IgD-negative memory B cell (primary cell): ENCODE results near the gene COL4A4. TPM values are rescaled to one million over a fixed set of nuclear protein-coding genes. Genes with fewer than 3 reads are reported as not detected.
"Not testable (repeated sequence)": the region's sequence is repeated elsewhere in the genome, so short reads cannot be mapped to it uniquely, and the experiment has no call there.

ENCODE experiments used
- H3K27ac Mint-ChIP-seq, 3 donors: one replicate each; pipeline ENCODE4 v1.8.0; 2020 to 2022; ENCODE audit warnings: mild to moderate bottlenecking in 3 of 3, mixed read lengths in 3 of 3, moderate library complexity in 1 of 3
- H3K27me3 Mint-ChIP-seq: one replicate; pipeline ENCODE4 v1.8.0; 2021; ENCODE audit warnings: mixed read lengths
- H3K36me3 Mint-ChIP-seq: one replicate; pipeline ENCODE4 v1.8.0; 2020; ENCODE audit warnings: mild to moderate bottlenecking, mixed read lengths
- H3K4me1 Mint-ChIP-seq, 3 donors: one replicate each; pipeline ENCODE4 v1.8.0; 2020 to 2022; ENCODE audit warnings: mixed read lengths in 3 of 3, mild to moderate bottlenecking in 1 of 3
- H3K4me3 Mint-ChIP-seq, 4 donors: one replicate each; pipeline ENCODE4 v1.8.0; 2020 to 2022; ENCODE audit warnings: mild to moderate bottlenecking in 4 of 4, mixed read lengths in 4 of 4, moderate library complexity in 3 of 4
- H3K9me3 Mint-ChIP-seq, 3 donors: one replicate each; pipeline ENCODE4 v1.8.0; 2020 to 2021; ENCODE audit warnings: mixed read lengths in 3 of 3, mild to moderate bottlenecking in 1 of 3
- polyA plus RNA-seq: library from polyadenylated mRNA; unstranded; fragments of 300-500 nt; fragmentation: Illumina TruSeq; gene quantifications from one replicate; pipeline ENCODE4 v1.2.3, GENCODE V29; 2021

Gene COL4A4
- polyA plus RNA-seq, 1 donor from 2014 or later, result 20.8 TPM

- H3K27me3 Mint-ChIP-seq, result no peaks in the 10 kb centered on the region
- no peaks in the 10 kb centered on the region for H3K4me1 Mint-ChIP-seq
- no peak overlapping the region for H3K4me3 Mint-ChIP-seq
These were observed 56.9 kb downstream of the COL4A4 start for GRCh38 chr2:227106845-227107759.

GRCh38 chr2:227103583-227103982 lies 60.4 kb downstream of the COL4A4 start:
- Mint-ChIP-seq H3K4me3 (no peak overlapping the region), H3K27ac (no peak overlapping the region), H3K36me3 (peaks cover 4% of the 10 kb centered on the region), H3K27me3 (no peaks in the 10 kb centered on the region), H3K4me1 (no peaks in the 10 kb centered on the region), H3K9me3 (peaks cover 0 to 1% (median 0%) of the 10 kb centered on the region in 3 donors)

More at GRCh38 chr2:227106845-227107759, 56.9 kb downstream of the COL4A4 start:
- Mint-ChIP-seq H3K9me3 (no peaks in the 10 kb centered on the region), H3K27ac (no peak overlapping the region), H3K36me3 (peaks cover 10% of the 10 kb centered on the region)

DNA sequence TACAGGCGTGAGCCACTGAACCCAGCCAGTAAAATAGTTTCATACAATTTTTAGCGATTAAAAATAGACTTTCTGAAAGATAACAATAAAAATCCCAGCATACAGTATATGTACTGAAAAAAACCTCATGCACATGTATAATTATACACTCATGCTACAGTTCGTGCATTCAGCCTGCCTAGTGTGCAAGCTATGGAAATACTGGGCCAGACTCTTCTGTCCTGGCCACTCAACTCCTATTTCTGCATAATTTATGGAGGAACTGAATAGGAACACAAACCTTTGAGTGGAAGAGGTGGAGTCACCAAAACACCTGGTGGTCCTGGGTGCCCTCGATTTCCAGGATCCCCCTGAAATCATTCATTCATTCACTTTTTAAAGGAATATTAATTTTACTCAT lies 64.7 kb downstream of the COL4A4 start:
- Mint-ChIP-seq H3K9me3 (peaks cover 0 to 1% (median 0%) of the 10 kb centered on the region in 3 donors), H3K36me3 (peaks cover 4% of the 10 kb centered on the region), H3K4me1 (no peaks in the 10 kb centered on the region), H3K4me3 (no peak overlapping the region), H3K27ac (no peak overlapping the region), H3K27me3 (no peaks in the 10 kb centered on the region)

DNA sequence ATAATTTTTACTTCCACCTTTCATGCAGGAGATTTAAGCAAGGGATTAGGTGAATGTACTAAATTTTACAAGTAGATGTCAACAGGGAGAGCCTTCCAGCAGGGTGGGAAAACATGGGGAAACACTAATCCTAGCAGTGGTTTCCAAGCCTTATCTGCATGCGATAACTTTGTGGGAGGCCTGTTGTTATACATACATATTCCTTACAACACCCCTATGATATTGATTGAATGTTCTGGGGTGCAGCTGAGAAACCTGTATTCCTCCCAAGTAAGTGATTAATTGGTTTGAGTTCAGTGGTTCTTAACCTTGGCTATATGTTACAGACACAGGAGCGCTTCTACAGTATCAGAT lies 65.9 kb downstream of the COL4A4 start:
- Mint-ChIP-seq H3K27ac (no peak overlapping the region), H3K4me3 (no peak overlapping the region), H3K27me3 (no peaks in the 10 kb centered on the region), H3K9me3 (peaks cover 0 to 3% (median 0%) of the 10 kb centered on the region in 3 donors), H3K36me3 (peaks cover 10% of the 10 kb centered on the region), H3K4me1 (no peaks in the 10 kb centered on the region)

DNA sequence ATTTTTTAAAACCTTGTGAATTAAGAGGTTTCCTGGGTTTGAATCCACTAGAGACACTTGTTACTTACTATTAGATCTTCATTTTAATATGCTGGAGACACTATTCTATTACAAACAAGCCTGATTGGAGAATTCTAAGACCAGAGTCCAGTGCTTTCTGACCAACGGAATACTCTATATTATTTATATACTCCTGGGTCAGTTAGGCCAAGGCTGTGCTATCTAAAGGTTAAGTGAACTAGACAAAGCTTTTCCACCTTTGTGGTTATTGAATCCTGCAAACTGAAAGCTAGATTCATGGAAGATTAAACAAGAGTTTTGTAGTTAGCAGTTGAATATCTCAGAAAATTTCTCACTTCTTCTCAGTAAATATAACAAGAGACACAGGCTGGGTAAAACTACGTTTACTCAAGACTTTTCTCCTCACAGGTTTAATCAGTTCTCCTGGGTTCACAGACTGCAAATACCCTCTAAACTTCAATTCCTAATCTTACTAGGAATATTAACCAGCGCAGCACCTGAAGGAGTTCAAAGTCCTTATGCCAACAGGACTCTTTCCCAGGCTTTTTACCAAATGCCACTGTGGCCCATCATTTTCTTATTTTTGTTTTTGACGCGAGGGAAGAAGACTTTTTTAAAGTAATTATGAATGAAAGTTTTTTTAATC lies 66.4 kb downstream of the COL4A4 start:
- Mint-ChIP-seq H3K27ac (no peak overlapping the region), H3K27me3 (no peaks in the 10 kb centered on the region), H3K4me3 (no peak overlapping the region), H3K4me1 (no peaks in the 10 kb centered on the region), H3K9me3 (peaks cover 0 to 3% (median 0%) of the 10 kb centered on the region in 3 donors), H3K36me3 (peaks cover 10% of the 10 kb centered on the region)

DNA sequence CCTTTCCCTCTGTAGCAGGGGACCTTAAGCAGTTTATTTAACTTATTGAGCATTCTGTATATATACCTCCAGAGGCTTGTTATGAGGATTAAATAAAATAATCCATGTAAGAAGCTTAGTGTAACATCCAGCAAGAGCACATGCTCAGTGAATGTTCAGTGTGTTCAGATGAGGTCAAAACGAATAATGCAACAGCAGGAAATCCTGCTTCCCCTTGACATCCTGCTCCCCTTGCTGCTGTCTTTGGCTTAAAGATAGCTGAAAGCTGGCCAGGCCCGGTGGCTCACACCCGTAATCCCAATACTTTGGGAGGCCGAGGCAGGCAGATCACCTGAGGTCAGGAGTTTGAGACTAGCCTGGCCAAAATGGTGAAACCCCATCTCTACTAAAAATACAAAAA lies 68.7 kb downstream of the COL4A4 start:
- Mint-ChIP-seq H3K9me3 (peaks cover 0 to 1% (median 0%) of the 10 kb centered on the region in 3 donors), H3K4me3 (no peak overlapping the region), H3K27ac (no peak overlapping the region), H3K4me1 (no peaks in the 10 kb centered on the region), H3K36me3 (peaks cover 16% of the 10 kb centered on the region), H3K27me3 (no peaks in the 10 kb centered on the region)

GRCh38 chr2:227082286-227082685 lies 81.7 kb downstream of the COL4A4 start:
- no peaks in the 10 kb centered on the region for H3K27me3 Mint-ChIP-seq
- H3K9me3 Mint-ChIP-seq, result peaks cover 0 to 2% (median 0%) of the 10 kb centered on the region in 3 donors
- H3K36me3 Mint-ChIP-seq, result peaks cover 33% of the 10 kb centered on the region
- no peak overlapping the region for H3K27ac Mint-ChIP-seq
- H3K4me1 Mint-ChIP-seq, result peaks cover 0 to 3% (median 0%) of the 10 kb centered on the region in 3 donors
- H3K4me3 Mint-ChIP-seq, result no peak overlapping the region

DNA sequence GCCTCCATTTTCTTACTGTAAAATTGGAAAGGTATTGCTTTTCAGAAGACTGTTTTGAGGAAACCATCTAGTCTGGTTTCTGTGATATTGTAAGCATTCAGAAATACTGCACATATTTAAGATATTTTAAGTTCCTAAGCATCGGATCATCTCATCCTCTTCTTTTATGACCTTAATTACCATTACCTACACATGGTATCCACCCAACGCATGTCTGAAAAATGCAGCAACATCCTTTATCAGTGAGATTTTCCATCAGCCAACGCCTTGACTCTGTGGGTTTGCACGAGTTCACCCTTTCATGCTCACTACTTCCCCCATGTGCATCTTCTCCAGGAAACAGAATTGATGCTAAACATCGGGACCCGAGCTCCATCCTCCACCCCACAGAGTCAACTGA lies 84.3 kb downstream of the COL4A4 start:
- Mint-ChIP-seq H3K9me3 (peaks cover 0 to 2% (median 1%) of the 10 kb centered on the region in 3 donors), H3K4me3 (no peak overlapping the region), H3K36me3 (peaks cover 35% of the 10 kb centered on the region), H3K27ac (peak overlapping the region in 1 of 3 donors; percentile 35), H3K27me3 (no peaks in the 10 kb centered on the region), H3K4me1 (peaks cover 0 to 3% (median 2%) of the 10 kb centered on the region in 3 donors)

DNA sequence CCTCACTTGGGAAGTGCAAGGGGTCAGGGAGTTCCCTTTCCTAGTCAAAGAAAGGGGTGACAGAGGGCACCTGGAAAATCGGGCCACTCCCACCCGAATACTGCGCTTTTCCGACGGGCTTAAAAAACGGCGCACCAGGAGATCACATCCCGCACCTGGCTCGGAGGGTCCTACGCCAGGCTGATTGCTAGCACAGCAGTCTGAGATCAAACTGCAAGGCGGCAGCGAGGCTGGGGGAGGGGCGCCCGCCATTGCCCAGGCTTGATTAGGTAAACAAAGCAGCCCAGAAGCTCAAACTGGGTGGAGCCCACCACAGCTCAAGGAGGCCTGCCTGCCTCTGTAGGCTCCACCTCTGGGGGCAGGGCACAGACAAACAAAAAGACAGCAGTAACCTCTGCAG lies 98.9 kb downstream of the COL4A4 start:
- H3K27me3 Mint-ChIP-seq, H3K4me1 Mint-ChIP-seq, H3K9me3 Mint-ChIP-seq: not testable (repeated sequence)

GRCh38 chr2:227058888-227059399 lies 105.1 kb downstream of the COL4A4 start:
- peaks cover 0 to 10% (median 6%) of the 10 kb centered on the region in 3 donors for H3K4me1 Mint-ChIP-seq

More for the DNA sequence above, 98.9 kb downstream of the COL4A4 start:
- not testable (repeated sequence) for H3K4me3 Mint-ChIP-seq, H3K36me3 Mint-ChIP-seq, H3K27ac Mint-ChIP-seq

DNA sequence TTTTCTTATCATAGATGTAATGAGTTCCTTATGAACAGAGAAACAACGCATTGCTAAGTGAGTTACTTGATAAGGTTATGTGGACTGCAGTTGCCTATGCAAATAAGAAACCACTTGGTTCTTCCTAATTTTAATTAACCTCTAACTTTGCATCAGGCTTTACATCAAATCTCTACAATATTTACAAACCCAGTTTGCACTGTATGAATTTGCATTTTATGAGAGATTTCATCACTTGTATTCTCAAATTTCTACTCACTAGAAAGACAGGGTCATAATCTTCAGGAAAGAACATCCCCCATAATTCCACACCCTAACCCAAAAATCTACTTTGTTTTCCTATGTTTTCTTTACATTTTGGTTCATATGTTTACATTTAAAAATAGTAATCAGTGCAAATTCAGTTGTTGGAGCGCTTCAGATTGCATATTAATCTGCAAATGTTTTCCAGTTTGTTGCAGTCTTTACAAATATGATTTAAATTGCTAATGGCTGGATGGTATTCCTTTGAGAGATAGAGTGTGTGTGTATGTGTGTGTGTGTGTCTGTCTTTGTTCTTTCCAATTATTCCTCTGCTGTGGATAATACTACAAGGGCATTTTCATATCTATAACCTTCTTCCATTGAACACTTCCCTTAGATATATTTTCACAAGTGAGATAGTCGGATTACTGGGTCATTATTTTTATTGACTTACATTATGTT lies 106.1 kb downstream of the COL4A4 start:
- Mint-ChIP-seq H3K27me3 (no peaks in the 10 kb centered on the region), H3K4me1 (peaks cover 0 to 10% (median 6%) of the 10 kb centered on the region in 3 donors), H3K4me3 (no peak overlapping the region), H3K27ac (no peak overlapping the region), H3K9me3 (no peaks in the 10 kb centered on the region), H3K36me3 (peaks cover 11% of the 10 kb centered on the region)

More at GRCh38 chr2:227058888-227059399, 105.1 kb downstream of the COL4A4 start:
- Mint-ChIP-seq H3K27me3 (no peaks in the 10 kb centered on the region), H3K4me3 (no peak overlapping the region), H3K9me3 (no peaks in the 10 kb centered on the region), H3K36me3 (peaks cover 9% of the 10 kb centered on the region), H3K27ac (peak overlapping the region in 2 of 3 donors; percentile 46 to 82)

DNA sequence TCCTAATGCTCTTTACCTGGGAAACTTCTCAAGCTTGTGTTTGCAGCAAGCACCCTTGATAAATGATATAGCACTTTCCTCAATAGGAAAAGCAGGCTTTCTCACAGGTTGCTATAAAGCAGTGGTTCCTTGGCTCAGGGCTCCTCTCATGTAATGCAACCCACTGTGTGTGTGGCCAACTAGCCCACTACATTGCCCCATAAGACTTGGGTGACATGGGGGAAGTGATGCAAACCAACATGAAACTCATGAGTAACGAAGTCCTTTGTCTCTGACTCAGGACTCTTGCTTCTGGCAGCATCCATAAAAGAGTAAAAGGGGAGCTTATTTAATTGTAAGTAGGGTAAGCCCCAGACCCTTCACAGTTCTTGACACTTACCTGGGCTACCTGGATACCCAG lies 106.9 kb downstream of the COL4A4 start:
- no peak overlapping the region for H3K4me3 Mint-ChIP-seq
- no peaks in the 10 kb centered on the region for H3K27me3 Mint-ChIP-seq
- no peak overlapping the region for H3K27ac Mint-ChIP-seq
- H3K9me3 Mint-ChIP-seq, result no peaks in the 10 kb centered on the region
- peaks cover 16% of the 10 kb centered on the region for H3K36me3 Mint-ChIP-seq
- H3K4me1 Mint-ChIP-seq, result peaks cover 0 to 8% (median 6%) of the 10 kb centered on the region in 3 donors

DNA sequence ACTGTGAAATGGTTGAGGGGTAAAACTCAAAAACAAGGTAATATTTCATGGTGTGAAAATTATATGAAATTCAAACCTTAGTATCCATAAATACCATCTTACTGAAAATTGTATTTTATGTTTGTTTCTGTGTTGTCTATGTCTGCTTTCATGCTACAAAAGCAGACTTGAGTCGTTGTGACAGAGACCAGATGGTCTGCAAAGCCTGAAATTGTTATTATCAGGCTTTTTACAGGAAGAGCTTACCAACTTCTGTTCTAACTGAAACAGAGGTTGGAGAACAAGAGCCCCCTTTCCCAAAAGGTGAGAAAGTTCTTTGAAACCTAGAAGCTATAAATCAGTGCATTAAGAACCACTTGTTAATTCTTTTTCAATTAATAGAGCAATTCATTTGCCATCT lies 110.0 kb downstream of the COL4A4 start:
- H3K4me3 Mint-ChIP-seq, result no peak overlapping the region
- no peak overlapping the region for H3K27ac Mint-ChIP-seq
- peaks cover 0 to 8% (median 6%) of the 10 kb centered on the region in 3 donors for H3K4me1 Mint-ChIP-seq
- H3K9me3 Mint-ChIP-seq, result peaks cover 0 to 3% (median 0%) of the 10 kb centered on the region in 3 donors
- H3K27me3 Mint-ChIP-seq, result no peaks in the 10 kb centered on the region
- peaks cover 24% of the 10 kb centered on the region for H3K36me3 Mint-ChIP-seq

DNA sequence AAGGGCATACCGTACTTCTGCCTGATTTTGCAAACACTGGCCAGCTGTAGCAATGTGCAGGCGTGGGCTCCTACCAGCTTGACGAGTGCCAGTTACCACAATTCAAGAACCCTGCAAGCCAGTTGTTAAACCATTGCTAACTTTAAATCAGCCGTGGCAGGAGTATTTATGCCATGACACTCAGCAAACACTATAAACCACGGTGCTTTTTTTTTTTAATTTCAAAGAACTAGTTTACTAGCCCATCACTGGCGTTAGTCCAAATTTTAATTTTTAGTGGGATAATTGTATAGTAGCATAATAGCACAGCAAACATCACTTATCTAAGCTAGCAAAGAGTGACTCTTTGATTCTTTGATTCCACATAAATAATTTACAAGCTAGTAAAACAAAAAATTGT lies 111.1 kb downstream of the COL4A4 start:
- Mint-ChIP-seq H3K27ac (no peak overlapping the region), H3K27me3 (no peaks in the 10 kb centered on the region), H3K9me3 (peaks cover 0 to 3% (median 0%) of the 10 kb centered on the region in 3 donors), H3K36me3 (peaks cover 26% of the 10 kb centered on the region), H3K4me1 (peaks cover 0 to 2% (median 0%) of the 10 kb centered on the region in 3 donors), H3K4me3 (no peak overlapping the region)

- Mint-ChIP-seq H3K27me3 (no peaks in the 10 kb centered on the region), H3K4me3 (no peak overlapping the region), H3K36me3 (peaks cover 30% of the 10 kb centered on the region), H3K9me3 (no peaks in the 10 kb centered on the region), H3K4me1 (peaks cover 0 to 4% (median 0%) of the 10 kb centered on the region in 3 donors), H3K27ac (no peak overlapping the region)
These were observed 120.0 kb downstream of the COL4A4 start for GRCh38 chr2:227043981-227044380.
